ENCODE data around the gene VAPB.

The VAPB gene

GRCh38 chr20:58402827-58403226 lies 13.8 kb downstream of the VAPB start (continued):
- TF ChIP-seq PRDM2 (tag by site-specific recombination; IDR thresholded peaks at IDR 0.05; ENCODE audit: borderline replicate concordance) (no peak), ZNF768 (tag by site-specific recombination; IDR thresholded peaks at IDR 0.05) (no peak), ZNF704 (tag by site-specific recombination; IDR thresholded peaks at IDR 0.05) (no peak), MYNN (tag by site-specific recombination; IDR thresholded peaks at IDR 0.05; ENCODE audit: borderline replicate concordance) (no peak)

GRCh38 chr20:58403272-58403671 lies 14.2 kb downstream of the VAPB start:
- CTCF ChIA-PET, result interaction anchor here (0.6 to 2.0 kb wide), 3 partner anchors 45 to 692 kb away, joined by 3 to 4 read pairs (median 3); no protein-coding TSS in a partner anchor
- POLR2A ChIA-PET, result no interaction called here
- H3K36me3 ChIP-seq (ENCODE audit: control insufficient read depth in 2 of 2, insufficient read depth in 1 of 2, low read length in 2 of 2), result no peaks in the 10 kb centered on the region
- no peaks in the 10 kb centered on the region for H3K9me3 ChIP-seq (ENCODE audit: control insufficient read depth, insufficient read depth, low read depth, low read length)
- TF ChIP-seq ZNF2 (tag by site-specific recombination; IDR thresholded peaks at IDR 0.05) (no peak), GLIS1 (tag by site-specific recombination; IDR thresholded peaks at IDR 0.05) (no peak), SP7 (tag by site-specific recombination; IDR thresholded peaks at IDR 0.05) (no peak), ZNF266 (tag by site-specific recombination; IDR thresholded peaks at IDR 0.05; ENCODE audit: low read depth) (no peak), ZNF548 (tag by site-specific recombination; IDR thresholded peaks at IDR 0.05) (no peak), RBAK (tag by site-specific recombination; IDR thresholded peaks at IDR 0.05) (no peak)
- peaks cover 22% of the 10 kb centered on the region for H3K4me1 ChIP-seq (ENCODE audit: control insufficient read depth, insufficient read depth, low read length)
- no peak overlapping the region for H3K27ac ChIP-seq (ENCODE audit: extremely low read depth, low read depth, low read length)
- no peak overlapping the region for H3K4me3 ChIP-seq (ENCODE audit: low read depth, low read length)

- no peaks in the 10 kb centered on the region for H3K9me3 ChIP-seq (ENCODE audit: control insufficient read depth, insufficient read depth, low read depth, low read length)
- no peak overlapping the region for H3K4me3 ChIP-seq (ENCODE audit: low read depth, low read length)
- CTCF ChIA-PET, result interaction anchor here (0.7 to 1.2 kb wide), 2 partner anchors 37 to 1050 kb away, joined by 3 to 6 read pairs; no protein-coding TSS in a partner anchor
- 0 out of 2 replicates have a peak overlapping the region, but pooled peaks have one; percentile 9 for H3K27ac ChIP-seq (ENCODE audit: extremely low read depth, low read depth, low read length)
- peaks cover 29% of the 10 kb centered on the region for H3K4me1 ChIP-seq (ENCODE audit: control insufficient read depth, insufficient read depth, low read length)
- H3K36me3 ChIP-seq (ENCODE audit: control insufficient read depth in 2 of 2, insufficient read depth in 1 of 2, low read length in 2 of 2), result no peaks in the 10 kb centered on the region
- POLR2A ChIA-PET, result interaction anchor here (0.7 kb wide), 1 partner anchor 17 kb away, joined by 4 read pairs; the partner anchor contains the start of gene VAPB
- TF ChIP-seq ZNF501 (tag by site-specific recombination; IDR thresholded peaks at IDR 0.05), result no peak
- TF ChIP-seq ZBTB21 (tag by site-specific recombination; IDR thresholded peaks at IDR 0.05), result no peak
- TF ChIP-seq ZBTB17 (tag by site-specific recombination; IDR thresholded peaks at IDR 0.05), result peak; percentile 58
- peak; percentile 36 for TF ChIP-seq ZNF600 (tag by site-specific recombination; IDR thresholded peaks at IDR 0.05)
- TF ChIP-seq PRDM4 (tag by site-specific recombination; IDR thresholded peaks at IDR 0.05), result peak; percentile 93
- no peak for TF ChIP-seq ZNF488 (tag by site-specific recombination; IDR thresholded peaks at IDR 0.05)
- peak; percentile 88 for TF ChIP-seq ZNF362 (tag by site-specific recombination; IDR thresholded peaks at IDR 0.05)
- TF ChIP-seq ZNF18 (tag by site-specific recombination; IDR thresholded peaks at IDR 0.05), result peak; percentile 69; the same call in 1 of the 2 replicates
- TF ChIP-seq OSR2 (tag by site-specific recombination; IDR thresholded peaks at IDR 0.05), result peak; percentile 68
Measured at GRCh38 chr20:58405504-58406291, 16.7 kb downstream of the VAPB start.

Data from HEK293 (cell line).